Osteocyte (in vitro differentiated cells): Measurements from ENCODE around the gene UBL4B. TPM values are rescaled to one million over a fixed set of nuclear protein-coding genes. Genes with fewer than 3 reads are reported as not detected.

ENCODE experiments used
- DNase-seq: peaks from one replicate; pipeline ENCODE4 v3.0.0; 2021; ENCODE audit warnings: mixed read lengths; ENCODE audit not compliant: unreplicated experiment; ENCODE audit errors: extremely low spot score
- H3K27ac Mint-ChIP-seq: one replicate; pipeline ENCODE4 v1.8.0; 2021; ENCODE audit warnings: mild to moderate bottlenecking, mixed read lengths; ENCODE audit not compliant: unreplicated experiment
- H3K27me3 Mint-ChIP-seq: one replicate; pipeline ENCODE4 v1.8.0; 2021; ENCODE audit warnings: mixed read lengths; ENCODE audit not compliant: unreplicated experiment
- H3K36me3 Mint-ChIP-seq: one replicate; pipeline ENCODE4 v1.8.0; 2021; ENCODE audit warnings: mixed read lengths; ENCODE audit not compliant: unreplicated experiment
- H3K4me1 Mint-ChIP-seq: one replicate; pipeline ENCODE4 v1.8.0; 2021; ENCODE audit warnings: mixed read lengths; ENCODE audit not compliant: unreplicated experiment
- H3K4me3 Mint-ChIP-seq: one replicate; pipeline ENCODE4 v1.8.0; 2021; ENCODE audit warnings: mild to moderate bottlenecking, moderate library complexity, mixed read lengths; ENCODE audit not compliant: unreplicated experiment
- H3K9me3 Mint-ChIP-seq: one replicate; pipeline ENCODE4 v1.8.0; 2021; ENCODE audit warnings: mixed read lengths; ENCODE audit not compliant: unreplicated experiment
- total RNA-seq: library from RNA; stranded (reverse); gene quantifications from 2 replicates; pipeline ENCODE4 v1.2.1, GENCODE V29; 2021
- TF ChIP-seq, protein P1 (sequence below): fragments of 200-600 bp; sonication (generic); IDR thresholded peaks from 2 replicates; pipeline ENCODE4 v1.5.0; 2021; ENCODE audit warnings: antibody characterized with exemption, mild to moderate bottlenecking, moderate library complexity

The UBL4B gene
- total RNA-seq, 1 donor from 2014 or later = not detected

DNA sequence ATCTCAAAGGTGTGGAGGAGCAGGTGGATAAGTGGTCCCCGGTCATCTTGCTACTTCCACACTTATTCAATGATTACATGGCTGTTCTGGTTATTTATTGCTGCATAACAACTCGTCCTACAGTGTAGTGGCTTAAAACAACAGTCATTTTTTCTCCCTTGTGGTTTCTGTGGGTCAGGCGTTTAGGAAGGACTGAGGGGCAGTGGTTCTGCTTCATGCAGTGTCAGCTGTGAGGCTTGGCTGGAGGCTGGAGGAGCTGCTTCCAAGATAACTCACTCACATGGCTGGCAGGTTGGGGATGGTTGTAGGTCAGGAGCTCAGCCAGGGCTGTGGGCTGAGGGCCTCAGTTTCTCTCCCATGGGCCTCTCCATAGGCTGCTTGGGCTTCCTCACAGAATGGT is 32.1 kb downstream of the UBL4B start:
- Mint-ChIP-seq H3K27ac (no peak overlapping the region), H3K9me3 (no peaks in the 10 kb centered on the region), H3K36me3 (no peaks in the 10 kb centered on the region), H3K27me3 (peaks cover 46% of the 10 kb centered on the region), H3K4me3 (no peak overlapping the region), H3K4me1 (peaks cover 1% of the 10 kb centered on the region)
- TF ChIP-seq, protein P1, sequence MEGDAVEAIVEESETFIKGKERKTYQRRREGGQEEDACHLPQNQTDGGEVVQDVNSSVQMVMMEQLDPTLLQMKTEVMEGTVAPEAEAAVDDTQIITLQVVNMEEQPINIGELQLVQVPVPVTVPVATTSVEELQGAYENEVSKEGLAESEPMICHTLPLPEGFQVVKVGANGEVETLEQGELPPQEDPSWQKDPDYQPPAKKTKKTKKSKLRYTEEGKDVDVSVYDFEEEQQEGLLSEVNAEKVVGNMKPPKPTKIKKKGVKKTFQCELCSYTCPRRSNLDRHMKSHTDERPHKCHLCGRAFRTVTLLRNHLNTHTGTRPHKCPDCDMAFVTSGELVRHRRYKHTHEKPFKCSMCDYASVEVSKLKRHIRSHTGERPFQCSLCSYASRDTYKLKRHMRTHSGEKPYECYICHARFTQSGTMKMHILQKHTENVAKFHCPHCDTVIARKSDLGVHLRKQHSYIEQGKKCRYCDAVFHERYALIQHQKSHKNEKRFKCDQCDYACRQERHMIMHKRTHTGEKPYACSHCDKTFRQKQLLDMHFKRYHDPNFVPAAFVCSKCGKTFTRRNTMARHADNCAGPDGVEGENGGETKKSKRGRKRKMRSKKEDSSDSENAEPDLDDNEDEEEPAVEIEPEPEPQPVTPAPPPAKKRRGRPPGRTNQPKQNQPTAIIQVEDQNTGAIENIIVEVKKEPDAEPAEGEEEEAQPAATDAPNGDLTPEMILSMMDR = no peak
- no peak for DNase-seq

DNA sequence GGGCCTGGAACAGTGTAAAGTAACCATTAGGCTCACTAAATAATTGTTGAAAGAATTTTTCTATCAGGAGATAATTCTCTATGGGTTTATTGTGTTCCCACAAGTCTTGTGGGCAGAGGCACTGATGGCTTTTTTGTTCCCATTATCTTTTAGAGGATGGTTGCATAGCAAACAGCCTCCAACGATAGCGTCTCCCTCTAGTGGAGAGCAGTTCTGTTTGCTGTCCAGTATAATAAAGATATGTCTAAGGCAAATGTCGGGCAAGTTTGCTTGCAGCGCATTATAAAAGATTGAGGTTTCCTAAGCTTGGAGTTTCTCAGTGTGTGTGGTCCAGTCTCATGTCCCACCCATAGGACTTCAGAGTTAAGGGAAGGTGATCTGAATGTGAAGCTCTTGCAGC is 36.7 kb downstream of the UBL4B start:
- Mint-ChIP-seq H3K9me3 (no peaks in the 10 kb centered on the region), H3K27me3 (peaks cover 41% of the 10 kb centered on the region), H3K27ac (no peak overlapping the region), H3K4me3 (no peak overlapping the region), H3K36me3 (no peaks in the 10 kb centered on the region), H3K4me1 (peaks cover 6% of the 10 kb centered on the region)
- DNase-seq = no peak
- TF ChIP-seq, protein P1 = peak; percentile 28

DNA sequence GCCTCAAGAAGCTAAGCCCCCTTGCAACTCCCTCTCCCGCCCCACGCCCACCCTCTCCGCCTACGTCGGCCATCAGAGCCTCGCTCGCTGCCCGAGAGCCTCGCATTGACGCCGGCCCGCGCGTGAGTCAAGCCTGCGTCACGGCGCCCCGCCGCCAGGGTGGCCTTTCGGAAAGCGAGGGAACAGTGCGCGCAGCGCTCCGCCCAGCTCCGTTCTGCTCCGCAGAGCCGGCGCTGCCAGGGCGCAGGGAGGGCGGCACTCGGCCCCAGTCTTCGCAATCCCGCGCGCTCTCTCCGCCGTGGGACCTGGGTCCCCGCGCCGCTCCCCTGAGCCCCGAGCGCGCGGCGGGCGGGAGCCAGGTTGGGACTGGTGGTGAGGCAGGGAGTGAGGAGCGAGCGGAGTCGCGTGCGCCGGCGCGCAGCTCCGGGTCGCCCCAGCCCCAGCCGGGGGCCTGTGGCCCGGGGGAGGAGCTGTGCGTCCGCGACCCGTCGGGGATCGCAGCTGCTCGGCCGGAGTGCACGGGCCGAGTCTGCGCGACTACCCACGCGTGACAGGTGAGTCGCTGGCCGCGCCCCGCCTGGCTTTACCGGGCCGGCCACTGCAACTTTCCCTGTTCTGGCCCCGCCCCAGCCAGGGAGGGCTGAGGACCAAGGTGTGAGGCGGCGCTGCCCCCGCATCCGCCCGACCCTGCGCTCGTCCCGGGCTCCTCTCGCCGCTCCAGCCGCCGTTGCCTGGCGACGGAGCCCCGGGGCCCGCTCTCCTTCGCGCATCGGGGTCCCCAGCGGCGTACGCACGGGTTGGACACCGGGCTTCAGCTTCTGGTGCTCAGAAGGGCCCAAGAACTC is 38.3 kb downstream of the UBL4B start, which contains the start of gene SLC6A17:
Gene SLC6A17 (plus strand): TSS at position 165 of the 845 bp plus-strand sequence. CDS start 16,436 bp downstream, outside the sequence.
- peaks cover 6% of the 10 kb centered on the region for H3K4me1 Mint-ChIP-seq
- peaks cover 42% of the 10 kb centered on the region for H3K27me3 Mint-ChIP-seq
- no peak for DNase-seq
- H3K4me3 Mint-ChIP-seq = peak within 1 kb of the TSS; percentile 23
- TF ChIP-seq, protein P1 = no peak
- H3K27ac Mint-ChIP-seq = no peak within 1 kb of the TSS
- H3K9me3 Mint-ChIP-seq = no peaks in the 10 kb centered on the region
- no peaks in the 10 kb centered on the region for H3K36me3 Mint-ChIP-seq

DNA sequence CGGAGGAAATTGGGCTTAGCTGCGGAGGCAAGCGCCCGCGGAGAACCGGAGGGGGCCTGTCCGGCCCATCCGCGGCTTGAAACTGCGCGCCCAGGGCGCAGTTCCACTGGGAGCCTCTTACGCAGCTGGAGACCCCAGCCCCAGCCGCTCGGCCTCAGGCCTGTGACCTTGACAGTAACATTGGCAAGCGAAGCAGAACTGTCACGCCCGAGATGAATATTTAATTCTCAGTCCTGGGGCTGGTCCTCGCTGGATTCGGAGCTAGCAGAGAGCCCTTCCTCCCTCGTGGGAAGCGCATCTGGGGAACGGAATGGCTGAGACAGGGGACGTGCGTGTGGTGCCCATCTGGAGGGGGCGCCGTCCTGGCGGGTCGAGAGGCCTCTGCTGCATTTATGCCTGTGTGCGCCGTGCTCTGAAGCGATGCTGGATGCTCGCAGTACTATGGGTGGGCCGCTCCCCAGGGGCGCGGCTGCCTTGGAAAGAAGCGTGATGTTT is 39.0 kb downstream of the UBL4B start:
- peak overlapping the region; percentile 23 for H3K4me3 Mint-ChIP-seq
- no peak for DNase-seq
- no peaks in the 10 kb centered on the region for H3K36me3 Mint-ChIP-seq
- peaks cover 42% of the 10 kb centered on the region for H3K27me3 Mint-ChIP-seq
- H3K27ac Mint-ChIP-seq = no peak overlapping the region
- H3K4me1 Mint-ChIP-seq = peaks cover 6% of the 10 kb centered on the region
- H3K9me3 Mint-ChIP-seq = no peaks in the 10 kb centered on the region
- TF ChIP-seq, protein P1 = no peak

DNA sequence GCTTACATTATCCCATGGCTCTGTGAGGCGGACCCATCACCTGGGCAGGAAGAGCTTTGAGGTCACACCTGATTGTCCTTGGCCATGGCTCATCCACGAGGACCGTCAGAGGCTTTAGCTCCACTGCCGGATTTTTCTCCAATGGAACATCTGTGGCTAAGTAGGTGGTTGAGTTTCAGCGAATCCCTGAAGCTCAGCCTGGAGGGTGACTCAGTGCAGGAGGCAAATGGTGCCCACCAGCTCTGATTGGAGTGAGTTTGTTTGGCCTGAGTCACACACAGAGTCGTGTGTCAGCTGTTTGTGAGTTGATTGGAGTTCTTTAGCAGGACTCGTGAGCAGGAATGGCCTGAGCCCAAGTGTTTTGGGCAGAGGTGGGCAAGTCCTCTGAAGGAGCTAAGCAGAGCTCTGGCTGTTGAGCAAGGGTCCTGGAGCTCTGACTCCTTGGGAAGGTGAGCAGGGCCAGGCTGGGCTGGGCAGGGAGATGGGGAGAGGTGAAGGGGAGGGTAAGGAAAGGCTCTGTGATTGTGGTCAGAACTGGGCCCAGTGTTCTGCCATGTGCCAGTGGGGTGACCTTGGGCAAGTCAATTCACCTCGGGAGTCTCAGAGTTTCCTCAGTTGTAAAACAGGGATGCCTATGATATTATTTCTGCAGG is 40.0 kb downstream of the UBL4B start:
- no peaks in the 10 kb centered on the region for H3K36me3 Mint-ChIP-seq
- no peak overlapping the region for H3K27ac Mint-ChIP-seq
- peaks cover 6% of the 10 kb centered on the region for H3K4me1 Mint-ChIP-seq
- DNase-seq = no peak
- peaks cover 45% of the 10 kb centered on the region for H3K27me3 Mint-ChIP-seq
- no peaks in the 10 kb centered on the region for H3K9me3 Mint-ChIP-seq
- no peak overlapping the region for H3K4me3 Mint-ChIP-seq
- TF ChIP-seq, protein P1 = no peak
